Panc1 (cell line): ENCODE results near the gene PRSS21. TPM values are rescaled to one million over a fixed set of nuclear protein-coding genes. Genes with fewer than 3 reads are reported as not detected.

Experiments
- ATAC-seq: fragments of 200-7000 bp; cut with Tn5 transposase; 2 replicates; pipeline ENCODE4 v1.9.1; 2020; ENCODE audit warnings: mild to moderate bottlenecking, moderate library complexity
- BruUV-seq: library from RNA; stranded (reverse); fragments of 400-500 nt; replicated peaks from 2 replicates; lab custom pipeline; 2021; lab: Mats Ljungman, UMichigan
- CTCF ChIA-PET: fragments of 300-600 bp; sonication (Branson Sonifier 250); formaldehyde crosslinking; loops from one replicate; lab custom pipeline; 2022; ENCODE audit warnings: antibody characterized with exemption; lab: Charles Lee
- POLR2A ChIA-PET: fragments of 300-600 bp; sonication (Branson Sonifier 250); formaldehyde crosslinking; loops from one replicate; lab custom pipeline; 2022; ENCODE audit warnings: antibody characterized with exemption; lab: Charles Lee
- DNase-seq: peaks from one replicate; pipeline ENCODE4 v3.0.0-alpha.2; 2010; ENCODE audit warnings: low read depth, low spot score
- H3K27ac ChIP-seq: 2 replicates; pipeline ENCODE4 v1.5.1; 2011; ENCODE audit warnings: mild to moderate bottlenecking, low read length, inconsistent platforms
- H3K27me3 ChIP-seq: fragments of 200-500 bp; sonication (Bioruptor generic); 2 replicates; pipeline ENCODE4 v1.6.0; 2014; ENCODE audit warnings: low read length, inconsistent platforms; ENCODE audit not compliant: control insufficient read depth, insufficient read depth
- H3K36me3 ChIP-seq: fragments of 200-500 bp; sonication (Bioruptor generic); 2 replicates; pipeline ENCODE4 v1.5.1; 2014; ENCODE audit warnings: inconsistent platforms, mild to moderate bottlenecking, low read length, moderate library complexity; ENCODE audit not compliant: control insufficient read depth, insufficient read depth
- H3K4me1 ChIP-seq: 2 replicates; pipeline ENCODE4 v1.5.1; 2011; ENCODE audit warnings: inconsistent platforms, mild to moderate bottlenecking, low read length, moderate library complexity; ENCODE audit not compliant: control insufficient read depth, insufficient read depth
- H3K4me3 ChIP-seq, 2 experiments: 2 replicates each; pipeline ENCODE4 v1.5.1; 2011 to 2012; ENCODE audit warnings: low read depth in 2 of 2, low read length in 2 of 2, mild to moderate bottlenecking in 2 of 2, inconsistent platforms in 1 of 2, moderate library complexity in 1 of 2
- H3K9me3 ChIP-seq: fragments of 200-500 bp; sonication (Bioruptor generic); 2 replicates; pipeline ENCODE4 v1.5.1; 2014; ENCODE audit warnings: low read depth, mild to moderate bottlenecking, inconsistent platforms, low read length, moderate library complexity; ENCODE audit not compliant: control insufficient read depth, insufficient read depth
- CTCF ChIP-seq: fragments of 450-650 bp; IDR thresholded peaks from 2 replicates; pipeline ENCODE4 v1.5.1; 2017; ENCODE audit warnings: mild to moderate bottlenecking
- POLR2AphosphoS5 ChIP-seq: IDR thresholded peaks from 2 replicates; pipeline ENCODE4 v1.6.1; 2012; ENCODE audit warnings: mild to moderate bottlenecking, low read depth, low read length, moderate library complexity
- SIN3A ChIP-seq: IDR thresholded peaks from 2 replicates; pipeline ENCODE4 v1.6.1; 2012; ENCODE audit warnings: low read depth, mild to moderate bottlenecking, low read length, moderate library complexity, borderline replicate concordance; ENCODE audit not compliant: insufficient read depth
- TCF7L2 ChIP-seq: IDR thresholded peaks from 2 replicates; pipeline ENCODE4 v1.6.1; 2011; ENCODE audit warnings: mild to moderate bottlenecking, low read depth, low read length, inconsistent platforms
- in situ Hi-C: cut with HindIII; loops from 2 replicates; pipeline ENCODE4 v1.10.0; 2016; ENCODE audit warnings: low sequenced_read_pairs, low pct_unique_long_range_greater_than_20kb
- intact Hi-C: fragments of 100-400 bp; cut with micrococcal nuclease; formaldehyde crosslinking; loops from one replicate; pipeline ENCODE4 v1.10.0; 2022; ENCODE audit not compliant: unreplicated experiment
- total RNA-seq: library from RNA; stranded (reverse); gene quantifications from one replicate; pipeline ENCODE4 v1.2.1, GENCODE V29; 2021; ENCODE audit not compliant: unreplicated experiment
- TF ChIP-seq, protein P1 (sequence below), 2 experiments: IDR thresholded peaks; 2 replicates each; pipeline ENCODE4 v1.6.1; 2011 to 2012; ENCODE audit warnings: low read depth in 2 of 2, control low read depth in 1 of 2, low read length in 1 of 2, mild to moderate bottlenecking in 1 of 2, moderate library complexity in 1 of 2; ENCODE audit not compliant: insufficient read depth in 1 of 2

The PRSS21 gene
- total RNA-seq, 1 experiment from 2014 or later, result not detected

GRCh38 chr16:2854700-2855309 lies 37.8 kb downstream of the PRSS21 start:
- Histone ChIP-seq H3K9me3 (no peaks in the 10 kb centered on the region; the same call in 1 of the 2 replicates), H3K4me3 (no peak overlapping the region), H3K27ac (peak overlapping the region; percentile 70), H3K27me3 (no peaks in the 10 kb centered on the region), H3K4me1 (peaks cover 28% of the 10 kb centered on the region), H3K36me3 (no peaks in the 10 kb centered on the region)
- DNase-seq (no peak), ATAC-seq (no peak)
- BruUV-seq, result no TSS peak
- intact Hi-C loops, result no loop called here
- in situ Hi-C loops, result no loop called here
- TF ChIP-seq POLR2AphosphoS5, result no peak
- peak; percentile 90 for TF ChIP-seq CTCF
- POLR2A ChIA-PET, result no interaction called here
- CTCF ChIA-PET, result interaction anchor here (0.7 to 1.7 kb wide), 3 partner anchors 13 to 322 kb away, joined by 3 to 7 read pairs (median 5); no protein-coding TSS in a partner anchor

DNA sequence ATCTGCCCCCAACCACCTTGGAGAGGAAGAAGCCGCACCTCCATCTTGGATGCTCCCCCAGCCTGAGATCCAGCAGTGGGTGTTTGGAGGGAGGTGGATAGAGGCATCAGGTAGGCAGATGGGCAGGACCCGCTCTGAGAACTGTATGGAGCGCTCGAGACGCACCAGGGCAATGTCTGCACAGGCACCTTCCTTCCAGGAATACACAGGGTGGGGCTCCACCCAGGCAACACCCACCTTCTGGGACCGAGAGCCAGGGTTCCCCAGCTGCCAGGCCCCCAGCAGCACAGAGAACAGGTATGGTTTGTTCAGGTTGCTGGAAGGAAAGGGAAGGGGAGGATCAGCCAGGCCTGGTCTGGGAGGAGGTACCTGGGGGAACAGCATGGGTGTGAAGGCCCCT lies 38.5 kb downstream of the PRSS21 start:
- CTCF ChIA-PET, result no interaction called here
- intact Hi-C loops (no loop called here), in situ Hi-C loops (no loop called here)

DNA sequence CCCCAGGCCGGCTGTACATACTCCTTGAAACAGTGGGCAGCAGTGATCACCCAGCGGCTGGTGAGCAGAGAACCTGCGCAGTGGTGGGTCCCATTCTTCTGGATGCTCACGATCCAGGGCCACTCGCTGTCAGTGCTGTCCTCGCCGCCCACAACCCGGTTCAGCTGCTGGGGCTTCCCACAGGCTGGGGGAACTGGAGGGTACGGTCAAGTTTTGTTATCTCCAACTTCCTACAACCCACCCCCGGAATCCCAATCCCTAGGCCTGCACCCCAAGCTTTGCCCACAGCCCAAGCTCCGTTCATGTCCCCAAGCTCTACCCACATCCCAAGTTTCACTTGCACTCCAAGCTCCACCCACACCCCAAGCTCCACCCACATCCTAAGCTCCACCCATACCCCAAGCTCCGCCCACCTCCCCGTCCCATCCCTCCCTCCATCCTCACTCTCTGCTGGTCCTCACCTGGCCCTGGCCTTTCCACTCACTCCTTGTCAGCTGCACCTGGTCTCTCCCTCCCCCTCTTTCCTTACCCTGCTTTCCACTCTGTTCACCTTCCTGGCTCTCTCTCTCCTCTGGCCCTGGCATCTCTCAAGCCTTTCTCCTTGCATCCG lies 39.1 kb downstream of the PRSS21 start:
- TF ChIP-seq SIN3A (no peak), CTCF (no peak), TCF7L2 (no peak), POLR2AphosphoS5 (no peak)
- TF ChIP-seq, protein P1, sequence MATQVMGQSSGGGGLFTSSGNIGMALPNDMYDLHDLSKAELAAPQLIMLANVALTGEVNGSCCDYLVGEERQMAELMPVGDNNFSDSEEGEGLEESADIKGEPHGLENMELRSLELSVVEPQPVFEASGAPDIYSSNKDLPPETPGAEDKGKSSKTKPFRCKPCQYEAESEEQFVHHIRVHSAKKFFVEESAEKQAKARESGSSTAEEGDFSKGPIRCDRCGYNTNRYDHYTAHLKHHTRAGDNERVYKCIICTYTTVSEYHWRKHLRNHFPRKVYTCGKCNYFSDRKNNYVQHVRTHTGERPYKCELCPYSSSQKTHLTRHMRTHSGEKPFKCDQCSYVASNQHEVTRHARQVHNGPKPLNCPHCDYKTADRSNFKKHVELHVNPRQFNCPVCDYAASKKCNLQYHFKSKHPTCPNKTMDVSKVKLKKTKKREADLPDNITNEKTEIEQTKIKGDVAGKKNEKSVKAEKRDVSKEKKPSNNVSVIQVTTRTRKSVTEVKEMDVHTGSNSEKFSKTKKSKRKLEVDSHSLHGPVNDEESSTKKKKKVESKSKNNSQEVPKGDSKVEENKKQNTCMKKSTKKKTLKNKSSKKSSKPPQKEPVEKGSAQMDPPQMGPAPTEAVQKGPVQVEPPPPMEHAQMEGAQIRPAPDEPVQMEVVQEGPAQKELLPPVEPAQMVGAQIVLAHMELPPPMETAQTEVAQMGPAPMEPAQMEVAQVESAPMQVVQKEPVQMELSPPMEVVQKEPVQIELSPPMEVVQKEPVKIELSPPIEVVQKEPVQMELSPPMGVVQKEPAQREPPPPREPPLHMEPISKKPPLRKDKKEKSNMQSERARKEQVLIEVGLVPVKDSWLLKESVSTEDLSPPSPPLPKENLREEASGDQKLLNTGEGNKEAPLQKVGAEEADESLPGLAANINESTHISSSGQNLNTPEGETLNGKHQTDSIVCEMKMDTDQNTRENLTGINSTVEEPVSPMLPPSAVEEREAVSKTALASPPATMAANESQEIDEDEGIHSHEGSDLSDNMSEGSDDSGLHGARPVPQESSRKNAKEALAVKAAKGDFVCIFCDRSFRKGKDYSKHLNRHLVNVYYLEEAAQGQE (IDR thresholded peaks at IDR 0.05; ENCODE audit: insufficient read depth in 1 of 2, low read depth in 2 of 2, low read length in 1 of 2), result no peak
- no peaks in the 10 kb centered on the region for H3K27me3 ChIP-seq
- POLR2A ChIA-PET, result no interaction called here
- no TSS peak for BruUV-seq
- CTCF ChIA-PET, result interaction anchor here (0.6 to 0.9 kb wide), 3 partner anchors 12 to 49 kb away, joined by 4 to 14 read pairs (median 5); no protein-coding TSS in a partner anchor
- H3K4me3 ChIP-seq, result peak overlapping the region; percentile 37 to 65; a peak in 3 of 4 replicates
- in situ Hi-C loops (no loop called here), intact Hi-C loops (no loop called here)
- peaks cover 7% of the 10 kb centered on the region for H3K9me3 ChIP-seq
- peak overlapping the region; percentile 79 for H3K27ac ChIP-seq
- peaks cover 22% of the 10 kb centered on the region for H3K4me1 ChIP-seq
- no peaks in the 10 kb centered on the region for H3K36me3 ChIP-seq
- no peak for DNase-seq
- ATAC-seq, result peak; percentile 76

More for the DNA sequence above, 38.5 kb downstream of the PRSS21 start:
- no peaks in the 10 kb centered on the region for H3K36me3 ChIP-seq
- peak overlapping the region; percentile 62 for H3K27ac ChIP-seq
- H3K4me3 ChIP-seq, result no peak overlapping the region
- DNase-seq, result no peak
- H3K9me3 ChIP-seq, result peaks cover under 1% of the 10 kb centered on the region
- BruUV-seq, result no TSS peak
- peaks cover 22% of the 10 kb centered on the region for H3K4me1 ChIP-seq
- POLR2A ChIA-PET, result no interaction called here
- no peak for ATAC-seq
- TF ChIP-seq POLR2AphosphoS5, result no peak
- no peaks in the 10 kb centered on the region for H3K27me3 ChIP-seq
